HEK293T (cell line): ENCODE measurements around the gene PLPP4.

Experiments used
- CTCF ChIA-PET: fragments of 350-600 bp; formaldehyde crosslinking; extraction: SDS; loops from one replicate; lab custom pipeline; 2021; ENCODE audit warnings: antibody characterized with exemption, inconsistent platforms; lab: Yijun Ruan, JAX
- POLR2A ChIA-PET: fragments of 350-600 bp; formaldehyde crosslinking; extraction: SDS; loops from one replicate; lab custom pipeline; 2020; ENCODE audit warnings: antibody characterized with exemption, inconsistent platforms; lab: Yijun Ruan, JAX
- DNase-seq: peaks from one replicate; pipeline ENCODE4 v3.0.0; 2012; ENCODE audit warnings: mixed read lengths; ENCODE audit errors: extremely low spot score
- ARNT ChIP-seq: fragments of 450-650 bp; IDR thresholded peaks from 2 replicates; pipeline ENCODE4 v1.6.1; 2017; ENCODE audit warnings: mild to moderate bottlenecking
- BHLHE40 ChIP-seq: fragments of 450-650 bp; IDR thresholded peaks from 2 replicates; pipeline ENCODE4 v1.6.1; 2016; ENCODE audit warnings: mild to moderate bottlenecking, moderate library complexity, borderline replicate concordance
- CTBP1 ChIP-seq: fragments of 450-650 bp; IDR thresholded peaks from 2 replicates; pipeline ENCODE4 v1.6.1; 2016; ENCODE audit warnings: borderline replicate concordance
- ELF4 ChIP-seq: fragments of 450-650 bp; IDR thresholded peaks from 2 replicates; pipeline ENCODE4 v1.6.1; 2017; ENCODE audit warnings: antibody characterized with exemption
- FOXA1 ChIP-seq: fragments of 450-650 bp; IDR thresholded peaks from 2 replicates; pipeline ENCODE4 v1.6.1; 2016; ENCODE audit warnings: mild to moderate bottlenecking
- FOXK2 ChIP-seq: fragments of 450-650 bp; IDR thresholded peaks from 2 replicates; pipeline ENCODE4 v1.6.1; 2016; ENCODE audit warnings: mild to moderate bottlenecking
- FOXM1 ChIP-seq: fragments of 450-650 bp; IDR thresholded peaks from 2 replicates; pipeline ENCODE4 v1.6.1; 2017; ENCODE audit warnings: mild to moderate bottlenecking, borderline replicate concordance
- HDGF ChIP-seq: fragments of 450-650 bp; IDR thresholded peaks from 2 replicates; pipeline ENCODE4 v1.6.1; 2017; ENCODE audit warnings: antibody characterized with exemption, borderline replicate concordance
- L3MBTL2 ChIP-seq: fragments of 450-650 bp; conservative IDR thresholded peaks from 2 replicates; pipeline ENCODE4 v1.6.1; 2016; ENCODE audit warnings: mild to moderate bottlenecking
- LEF1 ChIP-seq: fragments of 450-650 bp; IDR thresholded peaks from 2 replicates; pipeline ENCODE4 v1.6.1; 2017; ENCODE audit warnings: mild to moderate bottlenecking, borderline replicate concordance
- NFRKB ChIP-seq: fragments of 450-650 bp; IDR thresholded peaks from 2 replicates; pipeline ENCODE4 v1.6.1; 2016; ENCODE audit warnings: mild to moderate bottlenecking, moderate library complexity
- SP1 ChIP-seq: fragments of 450-650 bp; IDR thresholded peaks from 2 replicates; pipeline ENCODE4 v1.6.1; 2017
- SUZ12 ChIP-seq: fragments of 450-650 bp; IDR thresholded peaks from 2 replicates; pipeline ENCODE4 v1.6.1; 2016; ENCODE audit warnings: mild to moderate bottlenecking
- TARDBP ChIP-seq: fragments of 450-650 bp; IDR thresholded peaks from 2 replicates; pipeline ENCODE4 v1.6.1; 2016
- ZNF384 ChIP-seq: fragments of 450-650 bp; IDR thresholded peaks from 2 replicates; pipeline ENCODE4 v1.6.1; 2016
- TF ChIP-seq, protein P1 (sequence below): fragments of 450-650 bp; IDR thresholded peaks from 2 replicates; pipeline ENCODE4 v1.6.1; 2016

The PLPP4 gene

DNA sequence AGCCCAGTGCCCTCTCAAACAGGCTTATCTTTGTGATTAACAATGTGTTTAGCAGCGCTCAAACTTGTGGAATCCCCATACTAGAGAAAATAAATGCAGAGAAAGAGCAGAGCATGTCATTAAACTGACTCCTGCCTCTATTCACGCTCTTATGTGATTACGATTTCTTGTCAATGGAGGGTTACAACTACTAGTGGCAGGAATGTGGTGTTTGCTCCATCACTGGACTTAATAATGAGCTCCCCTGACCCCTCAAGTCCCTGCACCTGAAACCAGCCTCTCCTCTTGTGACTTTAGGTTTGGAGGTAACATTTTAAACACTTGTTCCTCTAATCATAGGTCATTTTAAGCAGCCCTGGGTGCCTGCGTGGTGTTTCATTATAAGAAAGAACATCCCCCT lies 121.9 kb downstream of the PLPP4 start:
- POLR2A ChIA-PET, result no interaction called here
- DNase-seq, result no peak
- CTCF ChIA-PET, result no interaction called here
- TF ChIP-seq TARDBP (no peak), FOXM1 (no peak), NFRKB (no peak), CTBP1 (no peak), HDGF (no peak)
- TF ChIP-seq, protein P1, sequence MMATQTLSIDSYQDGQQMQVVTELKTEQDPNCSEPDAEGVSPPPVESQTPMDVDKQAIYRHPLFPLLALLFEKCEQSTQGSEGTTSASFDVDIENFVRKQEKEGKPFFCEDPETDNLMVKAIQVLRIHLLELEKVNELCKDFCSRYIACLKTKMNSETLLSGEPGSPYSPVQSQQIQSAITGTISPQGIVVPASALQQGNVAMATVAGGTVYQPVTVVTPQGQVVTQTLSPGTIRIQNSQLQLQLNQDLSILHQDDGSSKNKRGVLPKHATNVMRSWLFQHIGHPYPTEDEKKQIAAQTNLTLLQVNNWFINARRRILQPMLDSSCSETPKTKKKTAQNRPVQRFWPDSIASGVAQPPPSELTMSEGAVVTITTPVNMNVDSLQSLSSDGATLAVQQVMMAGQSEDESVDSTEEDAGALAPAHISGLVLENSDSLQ, result no peak

DNA sequence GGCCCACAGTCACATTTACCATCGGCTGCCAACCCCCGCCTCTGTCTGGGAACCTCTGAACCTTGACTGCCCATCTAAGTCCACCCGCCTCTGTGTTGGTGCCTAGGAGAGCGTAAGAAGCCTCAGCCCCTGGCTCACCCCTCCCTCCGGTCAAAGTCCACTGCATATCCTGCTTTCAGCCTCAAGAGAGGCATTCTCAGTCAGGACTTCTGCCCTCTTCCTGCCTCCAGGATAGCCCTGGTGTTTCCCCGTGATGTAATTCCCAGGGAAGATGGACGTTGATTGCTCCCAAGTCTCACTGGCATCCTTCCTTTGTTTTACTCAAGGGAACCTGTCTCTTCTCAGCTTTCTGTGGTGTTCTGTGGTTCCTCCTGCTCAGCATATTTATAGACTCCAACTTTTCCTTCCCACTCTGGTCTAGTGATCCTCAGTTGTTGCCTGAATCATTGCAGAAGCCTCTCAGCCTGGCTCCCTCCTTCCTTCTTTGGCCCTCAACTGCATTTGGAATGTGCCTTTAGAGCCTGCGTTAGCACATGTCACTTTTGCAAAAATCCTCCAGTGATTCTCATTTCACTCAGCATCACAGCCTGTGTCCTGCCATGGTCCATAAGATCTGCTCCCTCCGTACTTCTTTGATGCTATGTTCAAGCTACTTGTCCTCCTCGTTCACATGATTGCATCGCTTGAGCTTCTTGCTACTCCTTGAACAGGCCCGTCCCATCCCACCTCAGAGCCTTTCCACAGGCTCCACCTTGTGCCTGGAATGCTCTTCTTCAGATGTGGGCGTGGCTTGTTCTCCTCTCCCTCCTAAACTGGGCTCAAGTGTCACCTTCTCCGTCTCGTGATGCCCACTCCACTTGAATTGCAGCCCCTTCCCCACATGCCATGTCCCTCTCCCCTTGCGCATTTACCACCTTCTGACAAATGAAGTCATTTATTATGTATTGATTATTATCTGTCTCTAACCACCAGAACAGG lies 124.2 kb downstream of the PLPP4 start:
- DNase-seq, result no peak

DNA sequence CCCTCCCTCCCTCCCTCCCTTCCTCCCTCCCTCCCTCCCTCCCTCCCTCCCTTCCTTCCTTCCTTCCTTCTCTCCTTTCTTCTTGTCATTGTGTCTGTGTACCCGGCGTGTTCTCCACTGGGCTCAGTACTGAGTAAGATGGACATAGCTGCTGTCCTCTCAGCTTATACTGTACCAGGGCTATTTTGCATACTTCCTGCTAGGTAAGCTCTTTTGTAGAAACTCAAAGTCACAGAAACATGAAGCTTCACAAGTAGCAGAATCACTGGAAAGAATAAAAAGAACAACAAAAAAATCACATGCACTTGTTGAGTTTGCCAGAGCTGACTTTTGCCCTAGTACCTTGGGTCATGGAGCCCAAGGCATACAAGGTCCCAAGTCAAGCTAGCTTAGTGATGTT lies 125.7 kb downstream of the PLPP4 start:
- ChIA-PET CTCF (no interaction called here), POLR2A (no interaction called here)
- no peak for DNase-seq
- no peak for TF ChIP-seq FOXM1
- TF ChIP-seq SUZ12, result no peak
- no peak for TF ChIP-seq ZNF384
- TF ChIP-seq SP1, result no peak
- TF ChIP-seq HDGF, result no peak
- TF ChIP-seq LEF1, result no peak
- no peak for TF ChIP-seq FOXA1
- TF ChIP-seq ARNT, result no peak
- TF ChIP-seq, protein P1, result no peak
- no peak for TF ChIP-seq TARDBP
- TF ChIP-seq FOXK2, result no peak
- TF ChIP-seq ELF4, result no peak
- no peak for TF ChIP-seq L3MBTL2
- no peak for TF ChIP-seq NFRKB
- TF ChIP-seq BHLHE40, result no peak
- no peak for TF ChIP-seq CTBP1

More for the DNA sequence above, 124.2 kb downstream of the PLPP4 start:
- POLR2A ChIA-PET, result no interaction called here
- TF ChIP-seq, protein P1, result no peak
- TF ChIP-seq BHLHE40 (no peak), FOXK2 (no peak), SUZ12 (no peak), ELF4 (no peak), FOXM1 (no peak), NFRKB (no peak), ZNF384 (no peak), L3MBTL2 (no peak), CTBP1 (no peak), ARNT (no peak), HDGF (no peak), FOXA1 (no peak), TARDBP (no peak), SP1 (no peak), LEF1 (no peak)
- CTCF ChIA-PET, result no interaction called here

DNA sequence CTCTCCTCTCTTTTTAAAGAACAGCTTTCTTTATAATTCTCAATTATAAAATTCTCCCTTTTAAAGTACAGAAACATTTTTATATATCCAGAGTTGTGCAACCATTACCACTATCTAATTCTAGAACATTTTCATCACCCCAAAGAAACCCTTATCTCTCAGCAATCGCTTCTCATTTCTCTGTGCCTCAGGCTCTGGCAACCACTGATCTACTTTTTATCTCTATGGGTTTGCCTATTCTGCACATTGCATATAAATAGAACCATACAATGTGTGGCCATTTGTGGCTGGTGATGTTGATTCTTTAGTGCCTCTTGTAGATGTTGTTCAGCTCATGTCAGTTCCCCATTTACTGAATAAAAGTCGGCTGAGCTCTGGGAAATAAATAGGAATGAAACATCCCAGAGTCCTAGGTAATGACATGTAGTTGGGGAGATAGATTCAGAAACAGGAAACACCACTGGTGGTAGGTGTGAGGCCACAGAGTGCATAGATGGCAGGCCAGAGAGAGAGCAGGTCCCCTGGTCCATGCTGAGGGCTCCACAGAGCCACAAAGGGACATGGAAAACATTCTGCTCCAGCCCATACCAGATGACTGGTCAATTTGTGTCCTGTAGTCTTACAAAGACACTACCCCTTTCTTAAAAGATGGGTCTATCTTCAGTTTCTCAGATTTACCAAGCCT lies 126.5 kb downstream of the PLPP4 start:
- CTCF ChIA-PET, result no interaction called here
- no peak for DNase-seq
- no peak for TF ChIP-seq L3MBTL2
- POLR2A ChIA-PET, result no interaction called here

DNA sequence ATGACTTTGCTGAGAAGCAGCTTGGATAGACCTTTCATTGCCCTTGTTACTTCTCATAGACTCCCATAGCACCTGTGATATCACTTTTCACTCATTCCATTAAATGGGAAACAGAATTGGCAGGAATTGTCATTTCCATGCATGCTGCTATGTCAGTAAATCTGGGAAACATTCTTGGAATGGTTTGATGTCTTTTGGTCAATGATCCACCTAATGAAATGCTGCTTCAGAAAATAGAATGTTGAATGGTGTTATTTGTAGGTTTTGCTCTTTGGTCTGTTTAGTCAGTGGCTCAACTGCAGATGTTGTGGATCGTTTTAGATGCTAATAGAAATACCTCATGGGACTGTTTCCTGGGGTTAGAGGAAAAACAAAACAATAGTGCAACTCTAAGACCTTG lies 127.8 kb downstream of the PLPP4 start:
- TF ChIP-seq ARNT (no peak), FOXM1 (no peak), NFRKB (no peak), BHLHE40 (no peak), FOXK2 (no peak), SP1 (no peak), TARDBP (no peak), SUZ12 (no peak), ZNF384 (no peak)
- ChIA-PET CTCF (no interaction called here), POLR2A (no interaction called here)
- DNase-seq, result no peak

DNA sequence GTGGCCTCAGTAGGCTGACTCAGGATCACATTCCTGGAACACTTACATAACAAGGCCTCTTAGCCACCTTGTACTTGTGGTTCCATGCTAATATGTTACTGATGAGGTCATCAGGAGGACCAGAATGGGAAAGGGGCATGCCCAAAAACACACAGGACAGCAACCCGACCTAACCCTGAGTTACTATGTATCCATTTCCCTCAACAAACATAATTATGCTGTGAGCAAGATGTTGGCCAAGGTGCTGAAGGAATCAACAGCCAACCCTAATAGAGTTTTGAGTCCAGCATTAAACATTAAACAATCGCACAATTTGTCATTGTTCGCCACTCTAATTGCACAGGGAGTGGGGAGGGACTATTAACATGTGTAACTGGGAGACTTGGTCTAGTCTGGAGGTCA lies 129.4 kb downstream of the PLPP4 start:
- no peak for DNase-seq
- TF ChIP-seq L3MBTL2 (no peak), TARDBP (no peak), ZNF384 (no peak), FOXK2 (no peak), LEF1 (no peak), CTBP1 (no peak), FOXM1 (no peak), HDGF (no peak), NFRKB (no peak), BHLHE40 (no peak), SUZ12 (no peak)
- ChIA-PET CTCF (no interaction called here), POLR2A (no interaction called here)
